HG02885 (cell line): ENCODE measurements around the gene TRNAU1AP.
"Not testable (repeated sequence)": the region's sequence is repeated elsewhere in the genome, so short reads cannot be mapped to it uniquely, and the experiment has no call there.

Experiments used
- ATAC-seq: cut with Tn5 transposase; IDR thresholded peaks from one replicate; pipeline ENCODE4 v1.9.1; 2021; ENCODE audit warnings: mild to moderate bottlenecking; ENCODE audit not compliant: unreplicated experiment, poor library complexity

TRNAU1AP gene

DNA sequence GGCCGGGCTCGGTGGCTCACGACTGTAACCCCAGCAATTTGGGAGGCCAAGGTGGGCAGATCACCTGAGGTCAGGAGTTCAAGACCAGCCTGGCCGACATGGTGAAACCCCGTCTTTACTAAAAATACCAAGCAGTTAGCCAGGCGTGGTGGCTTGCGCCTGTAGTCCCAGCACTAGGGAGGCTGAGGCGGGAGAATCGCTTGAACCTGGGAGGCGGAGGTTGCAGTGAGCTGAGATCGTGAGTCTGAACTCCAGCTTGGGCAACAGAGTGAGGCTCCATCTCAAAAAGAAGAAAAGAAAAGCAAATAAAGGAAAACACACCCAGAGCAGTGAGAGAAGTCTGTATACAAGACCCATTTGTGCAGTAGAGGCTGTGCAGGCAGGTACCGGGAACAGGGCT, 32.1 kb upstream of the TRNAU1AP start:
- not testable (repeated sequence) for ATAC-seq

GRCh38 chr1:28521502-28522164, 31.3 kb upstream of the TRNAU1AP start:
- no peak for ATAC-seq

- not testable (repeated sequence) for ATAC-seq
Observed at GRCh38 chr1:28522537-28522936, 30.3 kb upstream of the TRNAU1AP start.

DNA sequence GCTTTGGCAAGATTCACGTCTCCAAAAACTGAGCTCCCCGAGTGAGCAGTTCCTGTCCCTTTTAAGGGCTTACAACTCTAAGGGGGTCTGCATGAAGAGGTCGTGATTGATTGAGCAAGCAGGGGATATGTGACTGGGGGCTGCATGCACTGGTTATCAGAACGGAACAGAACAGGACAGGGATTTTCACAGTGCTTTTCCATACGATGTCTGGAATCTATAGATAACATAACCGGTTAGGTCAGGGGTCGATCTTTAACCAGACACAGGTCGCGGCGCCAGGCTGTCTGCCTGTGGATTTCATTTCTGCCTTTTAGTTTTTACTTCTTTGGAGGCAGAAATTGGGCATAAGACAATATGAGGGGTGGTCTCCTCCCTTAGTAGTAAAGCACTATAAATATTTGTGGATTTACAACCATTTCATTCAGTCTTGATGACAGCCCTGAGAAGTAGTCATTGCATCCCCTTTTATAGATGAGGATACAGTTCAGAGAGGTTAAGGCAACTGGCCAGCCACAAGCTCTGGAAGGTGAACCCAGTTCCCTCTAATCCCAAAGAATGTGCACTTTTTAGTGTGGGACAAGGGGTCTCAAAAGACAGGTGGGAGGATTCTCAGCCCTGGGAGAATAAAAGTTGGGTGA, 27.8 kb upstream of the TRNAU1AP start:
- ATAC-seq, result not testable (repeated sequence)

GRCh38 chr1:28526886-28527285, 26.0 kb upstream of the TRNAU1AP start:
- ATAC-seq, result no peak

- no peak for ATAC-seq
Observed at GRCh38 chr1:28530456-28530855, 22.4 kb upstream of the TRNAU1AP start.

DNA sequence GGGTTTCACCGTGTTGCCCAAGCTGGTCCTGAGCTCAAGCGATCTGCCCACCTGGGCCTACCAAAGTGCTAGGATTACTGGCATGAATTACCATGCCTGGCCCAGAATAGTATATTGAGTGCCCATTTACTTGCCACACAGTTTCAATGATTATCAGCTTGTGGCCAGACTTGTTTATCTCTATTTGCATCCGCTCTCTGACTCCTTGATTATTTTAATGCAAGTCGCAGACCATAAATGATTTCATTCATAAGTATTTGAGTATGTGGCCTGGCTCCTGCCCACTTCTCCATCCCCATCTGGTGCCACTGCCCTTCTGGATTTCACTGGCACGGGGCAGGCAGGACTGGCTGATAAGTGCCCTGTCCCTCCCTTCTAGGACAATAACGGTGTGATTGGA, 18.2 kb upstream of the TRNAU1AP start:
- ATAC-seq, result no peak

- ATAC-seq, result no peak
Observed at GRCh38 chr1:28535180-28535579, 17.7 kb upstream of the TRNAU1AP start.

- ATAC-seq, result no peak
Observed at GRCh38 chr1:28537457-28538199, 15.3 kb upstream of the TRNAU1AP start.

GRCh38 chr1:28538286-28538685, 14.6 kb upstream of the TRNAU1AP start:
- ATAC-seq, result no peak

DNA sequence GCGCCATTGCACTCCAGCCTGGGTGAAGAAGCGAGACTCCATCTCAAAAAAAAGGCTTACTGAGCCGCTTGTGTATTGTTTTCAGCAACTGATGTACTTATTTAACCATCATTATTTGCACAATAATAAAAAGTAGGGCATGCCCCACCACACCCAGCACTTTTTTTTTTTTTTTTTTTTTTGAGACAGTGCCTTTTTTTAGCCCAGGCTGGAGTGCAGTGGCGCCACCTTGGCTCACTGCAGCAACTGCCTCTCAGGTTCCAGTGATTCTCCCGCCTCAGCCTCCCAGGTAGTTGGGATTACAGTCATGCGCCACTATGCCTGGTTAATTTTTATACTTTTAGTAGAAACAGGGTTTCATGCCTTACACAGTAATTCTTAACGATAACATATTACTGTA, 12.2 kb upstream of the TRNAU1AP start:
- no peak for ATAC-seq

DNA sequence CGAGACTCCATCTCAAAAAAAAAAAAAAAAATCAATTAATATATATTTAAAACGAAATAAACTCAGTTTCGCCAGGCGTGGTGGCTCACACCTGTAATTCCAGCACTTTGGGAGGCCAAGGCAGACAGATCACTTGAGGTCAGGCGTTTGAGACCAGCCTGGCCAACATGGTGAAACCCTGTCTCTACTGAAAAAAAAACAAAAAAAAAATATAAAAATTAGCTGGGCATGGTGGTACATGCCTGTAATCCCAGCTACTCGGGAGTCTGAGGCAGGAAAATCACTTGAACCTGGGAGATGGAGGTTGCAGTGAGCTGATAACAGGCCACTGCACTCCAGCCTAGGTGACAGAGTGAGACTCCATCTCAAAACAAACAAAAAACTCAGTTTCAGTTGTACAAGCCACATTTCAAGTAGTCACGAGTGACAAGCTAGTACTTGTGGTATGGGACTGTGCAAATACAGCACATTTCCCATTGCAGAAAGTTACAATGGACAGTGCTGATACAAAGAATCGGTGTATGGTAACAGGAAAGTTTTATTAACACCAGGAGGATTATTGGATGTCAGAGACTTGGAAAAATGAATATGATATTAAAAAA, 11.4 kb upstream of the TRNAU1AP start:
- ATAC-seq, result not testable (repeated sequence)

DNA sequence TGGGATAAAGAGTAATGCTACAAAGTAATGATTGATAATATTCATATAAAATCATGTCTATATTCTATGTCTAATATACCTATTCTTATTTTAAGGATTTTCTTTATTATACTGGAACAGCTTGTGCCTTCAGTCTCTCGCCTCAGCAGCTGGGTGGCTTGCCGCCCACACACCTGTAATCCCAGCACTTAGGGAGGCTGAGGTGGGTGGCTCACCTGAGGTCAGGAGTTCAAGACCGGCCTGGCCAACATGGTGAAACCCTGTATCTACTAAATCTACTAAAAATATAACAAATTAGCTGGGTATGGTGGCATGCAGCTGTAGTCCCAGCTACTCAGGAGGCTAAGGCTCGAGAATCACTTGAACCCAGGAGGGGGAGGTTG, 7.6 kb upstream of the TRNAU1AP start:
- no peak for ATAC-seq

DNA sequence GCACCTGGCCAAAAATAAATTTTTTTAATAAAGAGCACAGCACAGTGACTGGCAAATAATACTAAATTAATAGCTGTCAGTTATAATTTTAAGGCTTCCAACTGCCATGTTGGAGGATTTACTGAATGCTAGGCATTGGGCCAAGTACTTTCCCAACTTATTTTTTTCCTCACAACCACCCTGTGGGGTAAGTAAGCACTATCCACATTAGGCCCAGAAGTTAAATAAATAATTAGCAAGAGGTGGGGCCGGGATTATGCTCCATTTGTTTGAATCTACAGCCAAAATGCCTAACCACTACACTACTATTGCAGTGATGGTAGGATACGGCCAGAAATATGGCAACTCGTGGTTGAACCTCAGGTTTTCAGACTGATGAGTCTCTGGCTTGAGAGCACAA, 4.6 kb upstream of the TRNAU1AP start:
- ATAC-seq, result no peak

- ATAC-seq, result no peak
Observed at GRCh38 chr1:28551381-28551780, 1.5 kb upstream of the TRNAU1AP start.

GRCh38 chr1:28560886-28561285, 8.0 kb downstream of the TRNAU1AP start:
- ATAC-seq, result no peak

DNA sequence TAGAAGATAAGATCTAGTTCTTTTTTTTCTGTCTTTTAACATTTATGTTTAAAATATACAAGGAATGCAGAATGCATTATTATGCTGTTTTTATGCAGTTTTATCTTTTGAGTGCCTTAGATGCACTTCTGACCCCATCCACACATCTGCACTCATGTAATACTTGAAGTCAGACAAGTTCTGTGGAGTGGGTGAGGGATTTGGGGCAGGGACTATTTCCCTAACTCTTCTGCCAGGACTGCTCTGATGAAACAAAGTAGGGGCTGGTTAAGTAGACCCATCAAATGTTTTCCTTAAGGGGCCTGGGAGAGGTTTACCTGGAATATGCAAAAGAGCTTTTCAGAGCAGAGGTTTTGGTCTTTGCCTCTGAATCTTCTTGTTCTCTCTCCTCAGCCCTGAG, 11.4 kb downstream of the TRNAU1AP start:
- no peak for ATAC-seq

GRCh38 chr1:28565040-28565439, 12.2 kb downstream of the TRNAU1AP start:
- no peak for ATAC-seq

DNA sequence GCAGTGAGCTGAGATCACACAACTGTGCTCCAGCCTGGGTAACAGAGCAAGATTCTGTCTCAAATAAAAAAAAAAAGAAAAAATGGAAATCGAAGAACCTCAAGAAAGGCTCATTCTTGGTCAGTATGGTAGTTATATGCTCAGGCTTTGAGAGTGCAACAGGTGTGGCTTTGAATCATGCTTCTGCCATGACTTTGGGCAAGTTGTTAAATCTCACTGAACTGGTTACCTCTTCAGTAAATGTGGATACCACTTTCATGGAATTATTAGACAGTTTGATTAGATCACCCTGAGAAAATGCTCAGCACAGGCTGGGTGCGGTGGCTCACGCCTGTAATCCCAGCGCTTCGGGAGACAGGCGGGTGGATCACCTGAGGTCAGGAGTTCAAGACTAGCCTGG, 12.8 kb downstream of the TRNAU1AP start:
- no peak for ATAC-seq

GRCh38 chr1:28566931-28567330, 14.0 kb downstream of the TRNAU1AP start:
- ATAC-seq, result no peak

GRCh38 chr1:28571911-28572310, 19.0 kb downstream of the TRNAU1AP start:
- no peak for ATAC-seq
